CD4-positive, alpha-beta memory T cell (primary cell): Measurements from ENCODE around the gene NKD1. TPM values are rescaled to one million over a fixed set of nuclear protein-coding genes. Genes with fewer than 3 reads are reported as not detected.
A peak's percentile ranks its signal among the peaks of the same experiment; 100 is the strongest.

Experiments
- CTCF ChIA-PET: fragments of 350-600 bp; sonication (Branson Sonifier 250); formaldehyde crosslinking; loops from one replicate; lab custom pipeline; 2021; ENCODE audit warnings: inconsistent platforms; ENCODE audit not compliant: partially characterized antibody; lab: Charles Lee
- POLR2A ChIA-PET: fragments of 350-600 bp; sonication (Branson Sonifier 250); formaldehyde crosslinking; loops from one replicate; lab custom pipeline; 2021; ENCODE audit not compliant: partially characterized antibody; lab: Charles Lee
- DNase-seq, 5 donors: peaks; one replicate each; pipeline versions ENCODE4 v3.0.0 to v3.0.0-alpha.2; 2020 to 2022; ENCODE audit warnings: mixed read lengths in 1 of 5
- H3K27ac ChIP-seq: one replicate; pipeline ENCODE4 v1.7.0; 2013; ENCODE audit warnings: low read depth, low read length
- H3K27me3 ChIP-seq: 2 replicates; pipeline ENCODE4 v1.7.0; 2013; ENCODE audit warnings: mild to moderate bottlenecking, low read length, moderate library complexity; ENCODE audit not compliant: insufficient read depth
- H3K36me3 ChIP-seq: 2 replicates; pipeline ENCODE4 v1.7.0; 2013; ENCODE audit warnings: mild to moderate bottlenecking, low read length, moderate library complexity; ENCODE audit not compliant: insufficient read depth
- H3K4me1 ChIP-seq: 2 replicates; pipeline ENCODE4 v1.7.0; 2013; ENCODE audit warnings: mild to moderate bottlenecking, low read length, moderate library complexity; ENCODE audit not compliant: insufficient read depth
- H3K4me3 ChIP-seq, 2 donors: one replicate each; pipeline ENCODE4 v1.7.0; 2013; ENCODE audit warnings: low read length in 2 of 2, mild to moderate bottlenecking in 1 of 2
- H3K9me3 ChIP-seq, 2 donors: one replicate each; pipeline ENCODE4 v1.7.0; 2013; ENCODE audit warnings: low read length in 2 of 2, control low read depth in 1 of 2; ENCODE audit not compliant: control insufficient read depth in 1 of 2
- H3K27ac Mint-ChIP-seq, 7 donors: one replicate each; pipeline ENCODE4 v1.8.0; 2020 to 2021; ENCODE audit warnings: mixed read lengths in 7 of 7, mild to moderate bottlenecking in 6 of 7, inconsistent platforms in 3 of 7, moderate library complexity in 3 of 7
- H3K27me3 Mint-ChIP-seq, 2 donors: one replicate each; pipeline ENCODE4 v1.8.0; 2020 to 2021; ENCODE audit warnings: mixed read lengths in 2 of 2
- H3K36me3 Mint-ChIP-seq, 2 donors: one replicate each; pipeline ENCODE4 v1.8.0; 2020 to 2021; ENCODE audit warnings: mixed read lengths in 2 of 2, inconsistent platforms in 1 of 2, mild to moderate bottlenecking in 1 of 2
- H3K4me1 Mint-ChIP-seq, 4 donors: one replicate each; pipeline ENCODE4 v1.8.0; 2020 to 2021; ENCODE audit warnings: mixed read lengths in 4 of 4, mild to moderate bottlenecking in 1 of 4
- H3K4me3 Mint-ChIP-seq, 8 donors: one replicate each; pipeline ENCODE4 v1.8.0; 2020 to 2021; ENCODE audit warnings: mixed read lengths in 8 of 8, mild to moderate bottlenecking in 7 of 8, moderate library complexity in 6 of 8, inconsistent platforms in 3 of 8
- H3K9me3 Mint-ChIP-seq, 8 donors: one replicate each; pipeline ENCODE4 v1.8.0; 2020 to 2021; ENCODE audit warnings: mixed read lengths in 8 of 8, mild to moderate bottlenecking in 5 of 8, inconsistent platforms in 3 of 8, moderate library complexity in 1 of 8
- intact Hi-C: fragments of 100-400 bp; cut with micrococcal nuclease; formaldehyde crosslinking; loops from one replicate; pipeline ENCODE4 v1.15.1; 2023
- polyA plus RNA-seq, 2 donors: library from polyadenylated mRNA; unstranded; fragments of 300-500 nt; fragmentation: Illumina TruSeq; gene quantifications; one replicate each; pipeline ENCODE4 v1.2.3, GENCODE V29; 2021
- total RNA-seq, 2 experiments: library from RNA; stranded (reverse); gene quantifications; one replicate each; pipeline ENCODE4 v1.2.3, GENCODE V29; 2021

NKD1 gene
- total and polyA plus RNA-seq, 4 experiments from 2014 or later = 0.48 to 4.6 (median 3.8) TPM; not detected in 1

- H3K27ac Mint-ChIP-seq = no peak overlapping the region
- no peak for DNase-seq
Observed at GRCh38 chr16:50640919-50641817, 93.0 kb downstream of the NKD1 start.

GRCh38 chr16:50641818-50642187, 93.6 kb downstream of the NKD1 start:
- no peak for DNase-seq
- Mint-ChIP-seq H3K4me1 (peaks cover 0 to 5% (median 2%) of the 10 kb centered on the region in 4 donors), H3K9me3 (no peaks in the 10 kb centered on the region), H3K27ac (no peak overlapping the region), H3K4me3 (no peak overlapping the region), H3K27me3 (no peaks in the 10 kb centered on the region), H3K36me3 (no peaks in the 10 kb centered on the region)
- Histone ChIP-seq H3K27me3 (no peaks in the 10 kb centered on the region), H3K4me3 (no peak overlapping the region), H3K4me1 (no peaks in the 10 kb centered on the region), H3K36me3 (no peaks in the 10 kb centered on the region), H3K9me3 (no peaks in the 10 kb centered on the region), H3K27ac (no peak overlapping the region)
- ChIA-PET CTCF (interaction anchor here (1.0 to 2.3 kb wide), 3 partner anchors 14 to 250 kb away, joined by 3 to 6 read pairs (median 5); no protein-coding TSS in a partner anchor), POLR2A (no interaction called here)
- intact Hi-C loops = no loop called here

More at GRCh38 chr16:50640919-50641817, 93.0 kb downstream of the NKD1 start:
- ChIA-PET POLR2A (no interaction called here), CTCF (interaction anchor here (1.5 to 2.3 kb wide), 3 partner anchors 13 to 165 kb away, joined by 3 to 6 read pairs (median 5); no protein-coding TSS in a partner anchor)
- no peaks in the 10 kb centered on the region for H3K27me3 Mint-ChIP-seq
- Histone ChIP-seq H3K27me3 (no peaks in the 10 kb centered on the region), H3K9me3 (no peaks in the 10 kb centered on the region), H3K36me3 (no peaks in the 10 kb centered on the region), H3K4me3 (no peak overlapping the region), H3K27ac (no peak overlapping the region), H3K4me1 (no peaks in the 10 kb centered on the region)
- H3K4me3 Mint-ChIP-seq = no peak overlapping the region
- no peaks in the 10 kb centered on the region for H3K9me3 Mint-ChIP-seq
- intact Hi-C loops = no loop called here
- H3K4me1 Mint-ChIP-seq = peaks cover 0 to 5% (median 4%) of the 10 kb centered on the region in 4 donors
- no peaks in the 10 kb centered on the region for H3K36me3 Mint-ChIP-seq

GRCh38 chr16:50642349-50642748, 94.2 kb downstream of the NKD1 start:
- no peaks in the 10 kb centered on the region for H3K9me3 ChIP-seq
- no peak for DNase-seq
- CTCF ChIA-PET = interaction anchor here (0.8 to 2.3 kb wide), 6 partner anchors 9 to 250 kb away, joined by 3 to 6 read pairs (median 4); no protein-coding TSS in a partner anchor
- no peak overlapping the region for H3K27ac Mint-ChIP-seq
- intact Hi-C loops = no loop called here
- no peak overlapping the region for H3K27ac ChIP-seq
- no peaks in the 10 kb centered on the region for H3K4me1 ChIP-seq
- no peak overlapping the region for H3K4me3 Mint-ChIP-seq
- POLR2A ChIA-PET = no interaction called here
- H3K27me3 ChIP-seq = no peaks in the 10 kb centered on the region
- peaks cover 0 to 5% (median 2%) of the 10 kb centered on the region in 4 donors for H3K4me1 Mint-ChIP-seq
- no peak overlapping the region for H3K4me3 ChIP-seq
- H3K36me3 Mint-ChIP-seq = no peaks in the 10 kb centered on the region
- no peaks in the 10 kb centered on the region for H3K9me3 Mint-ChIP-seq
- no peaks in the 10 kb centered on the region for H3K27me3 Mint-ChIP-seq
- H3K36me3 ChIP-seq = no peaks in the 10 kb centered on the region

- H3K36me3 Mint-ChIP-seq = no peaks in the 10 kb centered on the region
- ChIA-PET CTCF (interaction anchor here (1.1 to 2.3 kb wide), 3 partner anchors 15 to 133 kb away, joined by 3 to 6 read pairs (median 5); no protein-coding TSS in a partner anchor), POLR2A (no interaction called here)
- no peaks in the 10 kb centered on the region for H3K9me3 ChIP-seq
- H3K4me1 Mint-ChIP-seq = peaks cover 0 to 5% (median 2%) of the 10 kb centered on the region in 4 donors
- no peak overlapping the region for H3K27ac Mint-ChIP-seq
- no peak overlapping the region for H3K4me3 ChIP-seq
- H3K4me1 ChIP-seq = no peaks in the 10 kb centered on the region
- H3K36me3 ChIP-seq = no peaks in the 10 kb centered on the region
- no peak overlapping the region for H3K4me3 Mint-ChIP-seq
- no peak overlapping the region for H3K27ac ChIP-seq
- no peaks in the 10 kb centered on the region for H3K27me3 ChIP-seq
- DNase-seq = no peak
- intact Hi-C loops = no loop called here
- no peaks in the 10 kb centered on the region for H3K27me3 Mint-ChIP-seq
- H3K9me3 Mint-ChIP-seq = no peaks in the 10 kb centered on the region
Observed at GRCh38 chr16:50643192-50643591, 95.0 kb downstream of the NKD1 start.

DNA sequence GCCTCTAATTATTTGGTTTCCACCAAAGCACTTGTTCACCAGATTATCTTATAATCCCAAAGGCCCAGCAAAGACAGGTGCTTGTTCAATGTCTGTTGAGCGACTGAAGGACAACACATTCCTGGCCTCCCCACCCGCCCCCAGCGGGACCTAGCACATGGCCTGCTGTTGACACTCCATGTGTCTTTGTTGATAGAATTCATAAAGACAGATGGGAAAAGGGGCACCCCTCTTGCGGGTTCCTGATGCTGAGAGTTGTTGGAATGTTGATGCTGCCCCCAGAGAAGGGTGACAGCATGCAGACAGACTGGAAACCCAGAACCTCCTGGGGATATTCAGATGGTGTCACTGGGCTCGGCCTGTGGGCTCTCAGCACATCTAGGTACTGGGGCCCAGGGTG, 96.0 kb downstream of the NKD1 start:
- H3K27ac ChIP-seq = no peak overlapping the region
- Mint-ChIP-seq H3K36me3 (no peaks in the 10 kb centered on the region), H3K27me3 (no peaks in the 10 kb centered on the region), H3K27ac (no peak overlapping the region), H3K4me1 (peaks cover 0 to 5% (median 2%) of the 10 kb centered on the region in 4 donors), H3K4me3 (no peak overlapping the region), H3K9me3 (no peaks in the 10 kb centered on the region)
- H3K27me3 ChIP-seq = no peaks in the 10 kb centered on the region
- ChIA-PET CTCF (interaction anchor here (0.9 to 2.7 kb wide), 10 partner anchors 21 to 378 kb away, joined by 3 to 11 read pairs (median 4); partner anchors contain the start of gene ADCY7), POLR2A (no interaction called here)
- no peaks in the 10 kb centered on the region for H3K4me1 ChIP-seq
- H3K36me3 ChIP-seq = no peaks in the 10 kb centered on the region
- DNase-seq = no peak
- H3K4me3 ChIP-seq = no peak overlapping the region
- intact Hi-C loops = no loop called here
- no peaks in the 10 kb centered on the region for H3K9me3 ChIP-seq

GRCh38 chr16:50644729-50645128, 96.5 kb downstream of the NKD1 start:
- peak in 4 of 5 donors; percentile 26 to 40 (median 32) for DNase-seq
- ChIA-PET POLR2A (no interaction called here), CTCF (interaction anchor here (0.7 to 2.7 kb wide), 17 partner anchors 9 to 378 kb away, joined by 3 to 11 read pairs (median 3); partner anchors contain the start of gene ADCY7)
- peaks cover 0 to 5% (median 2%) of the 10 kb centered on the region in 4 donors for H3K4me1 Mint-ChIP-seq
- no peaks in the 10 kb centered on the region for H3K9me3 Mint-ChIP-seq
- no peaks in the 10 kb centered on the region for H3K36me3 ChIP-seq
- H3K36me3 Mint-ChIP-seq = no peaks in the 10 kb centered on the region
- H3K27ac ChIP-seq = no peak overlapping the region
- no peak overlapping the region for H3K4me3 ChIP-seq
- H3K4me1 ChIP-seq = no peaks in the 10 kb centered on the region
- H3K27me3 ChIP-seq = no peaks in the 10 kb centered on the region
- no peaks in the 10 kb centered on the region for H3K9me3 ChIP-seq
- peak overlapping the region in 4 of 7 donors; percentile 2 to 62 (median 26) for H3K27ac Mint-ChIP-seq
- intact Hi-C loops = no loop called here
- H3K4me3 Mint-ChIP-seq = no peak overlapping the region
- H3K27me3 Mint-ChIP-seq = no peaks in the 10 kb centered on the region

DNA sequence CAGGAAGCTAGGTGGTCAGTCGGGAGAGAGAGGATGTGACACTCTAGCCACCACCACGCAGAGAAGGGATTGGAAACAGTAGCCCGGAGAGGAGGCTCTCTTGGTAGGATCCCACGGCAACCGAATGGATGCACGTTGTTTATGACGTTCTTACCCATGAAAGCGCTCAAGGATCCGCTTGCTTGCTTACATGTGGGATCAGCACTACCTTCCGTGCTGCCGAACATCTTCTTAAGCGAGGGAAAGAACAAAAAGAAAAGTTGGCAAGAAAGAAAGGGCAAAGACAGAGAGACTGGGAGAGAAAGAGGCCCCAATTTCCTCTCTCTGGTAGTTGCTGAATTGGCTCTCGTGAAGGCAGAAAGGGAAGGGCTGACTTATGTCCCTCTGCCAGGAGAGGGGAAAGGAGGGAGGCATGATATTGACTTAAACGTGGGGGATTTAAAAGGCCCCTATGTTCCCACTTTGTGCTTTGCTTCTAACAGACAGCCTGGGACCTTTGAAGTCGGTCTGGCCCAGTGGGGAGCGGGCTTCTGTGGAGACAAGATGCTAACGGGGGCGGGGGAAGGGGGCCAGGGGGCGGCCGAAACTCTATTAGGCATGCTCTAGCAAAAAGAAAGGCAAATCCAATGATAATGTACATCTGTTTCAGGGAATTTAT, 97.5 kb downstream of the NKD1 start:
- Mint-ChIP-seq H3K9me3 (no peaks in the 10 kb centered on the region), H3K4me1 (peaks cover 0 to 9% (median 4%) of the 10 kb centered on the region in 4 donors), H3K36me3 (peaks cover 0 to 4% of the 10 kb centered on the region in 2 donors), H3K4me3 (no peak overlapping the region), H3K27ac (peak overlapping the region in 1 of 7 donors; percentile 42), H3K27me3 (peaks cover 0 to 2% of the 10 kb centered on the region in 2 donors)
- intact Hi-C loops = no loop called here
- POLR2A ChIA-PET = no interaction called here
- no peak for DNase-seq
- Histone ChIP-seq H3K9me3 (no peaks in the 10 kb centered on the region), H3K27me3 (no peaks in the 10 kb centered on the region), H3K27ac (no peak overlapping the region), H3K4me1 (no peaks in the 10 kb centered on the region), H3K4me3 (no peak overlapping the region), H3K36me3 (no peaks in the 10 kb centered on the region)
- CTCF ChIA-PET = interaction anchor here (0.7 to 2.7 kb wide), 8 partner anchors 10 to 622 kb away, joined by 3 to 11 read pairs (median 4); no protein-coding TSS in a partner anchor
